HG02798 (cell line): ENCODE measurements around the gene HAS3.
"Not testable (repeated sequence)": the region's sequence is repeated elsewhere in the genome, so short reads cannot be mapped to it uniquely, and the experiment has no call there.

Experiments
- ATAC-seq: cut with Tn5 transposase; IDR thresholded peaks from one replicate; pipeline ENCODE4 v1.9.1; 2021; ENCODE audit warnings: mild to moderate bottlenecking; ENCODE audit not compliant: unreplicated experiment, poor library complexity

The HAS3 gene

DNA sequence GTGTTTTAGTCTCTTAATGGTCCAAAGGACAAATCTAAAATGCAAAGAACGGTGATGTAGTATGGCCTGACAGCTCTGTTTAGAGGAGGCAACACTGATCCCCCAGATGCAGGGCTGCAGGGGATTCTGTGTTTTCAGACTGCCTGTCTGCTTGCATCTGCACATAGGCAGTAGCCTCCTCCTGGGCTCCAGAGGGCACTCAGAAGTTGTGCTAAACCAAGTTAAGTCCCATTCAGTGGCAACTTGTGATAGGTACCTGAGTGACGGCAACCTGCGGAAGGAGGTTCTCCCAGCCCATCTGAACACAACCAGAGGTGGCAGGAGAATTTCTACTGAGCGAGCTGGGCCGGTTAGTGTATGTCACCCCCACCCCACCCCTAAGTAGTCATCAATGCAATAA lies 9.9 kb downstream of the HAS3 start:
- no peak for ATAC-seq

DNA sequence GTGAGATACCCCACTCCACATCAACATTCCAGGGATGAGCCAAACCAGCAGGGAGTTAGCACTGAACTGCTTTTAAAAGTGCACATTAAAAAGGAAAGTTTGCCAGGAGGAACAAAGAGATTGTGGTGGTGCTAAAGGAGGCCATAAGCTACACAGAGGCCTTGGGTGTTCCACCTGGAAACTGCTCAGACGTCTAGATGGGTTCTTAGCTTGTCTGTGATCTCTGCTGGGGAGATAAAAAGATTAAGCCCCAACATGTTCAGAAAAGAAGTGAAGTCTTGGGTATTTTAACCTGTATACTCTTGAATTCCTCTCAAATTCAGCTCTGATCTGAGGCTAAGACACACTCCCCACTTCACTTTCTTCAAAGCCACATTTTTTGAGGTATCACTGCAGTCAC lies 10.4 kb downstream of the HAS3 start:
- ATAC-seq = no peak

DNA sequence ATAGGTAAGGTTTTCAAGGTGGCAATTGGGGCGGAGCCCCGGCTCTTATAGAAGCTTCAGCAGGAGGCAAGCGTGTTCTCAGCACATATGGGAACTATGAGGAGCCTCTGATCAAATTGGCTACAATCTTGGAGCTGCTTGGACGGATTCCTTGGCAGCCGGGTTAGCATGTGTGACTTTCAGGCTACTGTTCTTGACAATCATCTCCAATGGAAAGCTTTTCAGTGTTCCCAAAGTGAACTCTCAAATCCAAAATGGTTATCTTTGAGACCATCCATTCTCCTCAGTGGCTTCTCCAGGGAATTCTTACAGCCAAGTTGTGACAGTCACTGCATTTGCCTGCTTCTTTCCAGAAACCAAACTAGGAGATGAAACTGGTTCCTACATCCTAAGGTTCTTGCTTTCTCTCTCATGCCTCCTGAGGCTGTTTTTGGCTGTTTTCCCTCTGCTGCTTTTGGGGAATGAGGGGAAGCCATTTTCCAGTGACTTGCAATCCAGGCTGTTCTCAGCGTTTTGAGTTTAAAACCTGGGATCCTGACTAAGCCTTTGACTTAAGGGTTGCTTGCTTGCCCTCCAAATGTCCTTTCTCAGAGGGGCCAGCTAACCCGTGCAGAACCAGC lies 10.9 kb downstream of the HAS3 start:
- no peak for ATAC-seq

DNA sequence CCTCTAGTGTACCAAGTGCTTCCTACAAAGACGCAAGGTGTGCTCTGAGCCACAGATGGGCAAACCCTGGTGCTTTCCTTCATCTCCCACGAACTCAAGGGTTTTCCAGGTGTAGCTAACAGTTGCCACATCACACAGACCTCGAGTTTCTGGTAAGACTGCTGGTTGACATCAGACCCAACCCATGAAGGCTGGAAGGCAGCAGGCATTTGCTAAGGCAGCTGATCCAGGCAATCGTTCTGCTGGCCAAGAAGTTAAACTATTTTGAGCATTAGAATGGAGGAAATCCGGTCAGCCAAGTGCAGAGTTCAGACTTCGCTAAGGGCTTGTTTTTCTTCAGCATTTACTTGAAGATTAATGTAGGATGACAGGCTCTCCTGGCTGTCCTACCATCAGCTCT lies 11.5 kb downstream of the HAS3 start:
- ATAC-seq = no peak

DNA sequence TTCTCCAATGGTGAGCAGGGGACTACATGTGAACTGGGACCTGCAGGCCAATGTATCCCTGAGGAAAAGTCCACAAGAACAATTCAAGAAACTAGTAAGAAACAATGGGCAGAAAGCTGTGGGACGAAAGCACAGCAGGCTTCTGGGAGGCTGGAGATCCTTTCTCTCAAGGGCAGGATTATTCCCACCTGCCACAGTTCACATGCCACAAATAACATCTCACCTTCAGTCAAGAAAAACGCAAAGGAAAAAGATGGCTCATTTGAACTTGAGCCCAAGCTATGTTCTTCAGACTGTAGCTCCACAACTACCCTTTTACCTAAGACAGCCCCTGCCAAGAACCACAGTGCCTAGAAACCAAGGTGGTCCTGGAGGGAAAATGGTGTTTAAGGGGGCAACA lies 13.0 kb downstream of the HAS3 start:
- ATAC-seq = no peak

DNA sequence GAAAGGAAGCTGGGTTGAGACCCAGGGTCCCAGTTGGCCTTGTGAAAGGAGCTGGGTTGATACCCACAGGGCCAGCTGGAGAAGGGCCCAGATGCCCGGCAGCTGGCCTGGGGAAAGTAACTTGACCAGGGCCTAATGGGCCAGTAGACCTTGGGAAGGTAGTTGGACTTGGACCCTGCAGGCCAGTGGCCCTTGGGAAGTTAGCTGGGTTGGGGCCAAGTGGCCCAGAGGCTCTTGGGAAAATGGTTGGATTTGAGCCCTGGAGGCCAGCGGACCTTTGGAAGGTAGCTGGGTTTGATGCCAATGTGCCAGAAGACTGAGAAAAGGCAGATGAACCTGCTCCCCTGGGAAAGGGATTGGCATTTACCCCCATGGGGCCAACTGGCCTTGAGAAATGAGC lies 13.5 kb downstream of the HAS3 start:
- no peak for ATAC-seq

DNA sequence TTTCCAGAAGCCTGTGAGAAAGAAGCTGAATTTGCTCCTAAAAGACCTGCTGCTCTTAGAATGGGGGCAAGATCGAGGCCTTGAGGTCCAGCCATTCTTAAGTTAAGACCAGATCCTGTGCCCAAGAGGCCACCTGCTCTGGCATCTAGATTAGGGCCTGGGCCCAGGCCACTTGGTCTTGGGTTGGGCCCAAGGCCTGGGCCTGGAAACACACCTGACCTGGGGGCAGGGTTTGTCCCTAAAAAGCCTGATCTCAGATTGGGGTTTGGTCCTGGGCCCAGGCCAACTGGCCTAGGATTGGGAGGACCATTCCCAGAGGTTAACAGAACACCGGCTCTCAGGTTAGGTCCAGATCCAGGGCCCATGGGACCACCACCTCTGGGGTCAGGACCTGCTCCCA lies 14.1 kb downstream of the HAS3 start:
- no peak for ATAC-seq

DNA sequence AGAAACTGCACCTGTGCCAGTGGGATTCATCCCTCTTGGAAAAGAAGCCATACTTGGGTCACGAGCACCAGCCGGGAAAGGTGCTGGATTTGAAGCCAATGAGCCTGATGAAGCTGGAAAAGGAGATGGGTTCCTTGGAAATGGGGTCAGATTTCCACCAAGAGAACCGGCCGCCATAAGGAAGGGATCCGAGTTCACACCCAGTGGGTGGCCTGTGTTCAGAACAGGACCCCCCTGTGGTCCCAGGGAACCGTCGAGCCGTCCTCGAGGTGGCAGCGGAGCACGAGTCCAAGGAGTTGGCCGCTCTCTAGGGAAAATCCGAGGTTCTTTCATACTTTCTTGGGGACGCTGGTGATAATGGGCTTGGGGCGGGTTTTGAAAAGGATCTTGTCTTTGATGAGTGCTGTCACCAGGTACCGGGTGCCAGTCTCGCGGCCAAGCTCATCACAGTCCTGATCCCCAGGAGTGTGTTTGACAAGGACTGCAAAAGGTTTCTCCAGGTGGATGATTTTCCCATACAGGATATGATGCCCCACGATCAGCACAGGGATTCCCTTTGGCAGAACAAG lies 14.7 kb downstream of the HAS3 start:
- no peak for ATAC-seq

DNA sequence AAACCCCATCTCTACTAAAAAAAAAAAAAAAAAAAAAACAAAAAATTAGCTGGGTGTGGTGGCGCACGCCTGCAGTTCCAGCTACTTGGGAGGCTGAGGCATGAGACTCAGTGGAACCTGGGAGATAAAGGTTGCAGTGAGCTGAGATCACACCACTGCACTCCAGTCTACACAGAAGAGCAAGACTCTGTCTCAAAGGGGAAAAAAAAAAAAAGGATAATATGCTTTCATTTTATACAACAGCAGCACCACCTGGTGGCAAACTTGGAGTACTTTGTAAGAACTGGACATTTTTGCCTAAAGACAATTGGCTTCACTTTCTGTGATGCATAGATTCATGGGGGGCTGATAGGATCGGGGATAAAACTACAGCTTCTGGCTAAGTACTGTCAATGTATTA lies 18.5 kb downstream of the HAS3 start:
- no peak for ATAC-seq

DNA sequence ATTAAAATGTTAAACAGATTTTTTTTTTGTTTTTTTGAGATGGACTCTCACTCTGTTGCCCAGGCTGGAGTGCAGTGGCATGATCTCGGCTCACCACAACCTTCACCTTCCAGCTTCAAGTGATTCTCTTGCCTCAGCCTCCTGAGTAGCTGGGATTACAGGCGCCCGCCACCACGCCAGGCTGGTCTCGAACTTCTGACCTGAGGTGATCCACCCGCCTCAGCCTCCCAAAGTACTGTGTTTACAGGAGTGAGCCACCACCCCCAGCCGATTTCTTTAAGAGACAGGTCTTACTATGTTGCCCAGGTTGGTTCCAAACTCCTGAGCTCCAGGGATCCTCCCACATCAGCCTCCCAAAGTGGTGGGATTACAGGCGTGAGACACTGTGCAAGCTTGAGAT lies 19.0 kb downstream of the HAS3 start:
- not testable (repeated sequence) for ATAC-seq

DNA sequence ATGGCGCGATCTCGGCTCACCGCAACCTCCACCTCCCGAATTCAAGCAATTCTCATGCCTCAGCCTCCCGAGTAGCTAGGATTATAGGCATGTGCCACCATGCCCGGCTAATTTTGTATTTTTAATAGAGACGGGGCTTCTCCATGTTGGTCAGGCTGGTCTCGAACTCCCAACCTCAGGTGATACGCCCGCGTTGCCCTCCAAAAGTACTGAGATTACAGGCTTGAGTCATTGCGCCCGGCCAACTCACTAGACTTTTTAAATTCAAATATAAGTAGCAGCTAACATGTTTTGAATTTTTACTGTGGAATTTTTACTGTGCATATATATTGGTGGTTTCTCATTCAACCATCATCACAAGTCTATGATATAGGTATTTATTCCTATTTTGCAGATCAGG lies 19.5 kb downstream of the HAS3 start:
- not testable (repeated sequence) for ATAC-seq

DNA sequence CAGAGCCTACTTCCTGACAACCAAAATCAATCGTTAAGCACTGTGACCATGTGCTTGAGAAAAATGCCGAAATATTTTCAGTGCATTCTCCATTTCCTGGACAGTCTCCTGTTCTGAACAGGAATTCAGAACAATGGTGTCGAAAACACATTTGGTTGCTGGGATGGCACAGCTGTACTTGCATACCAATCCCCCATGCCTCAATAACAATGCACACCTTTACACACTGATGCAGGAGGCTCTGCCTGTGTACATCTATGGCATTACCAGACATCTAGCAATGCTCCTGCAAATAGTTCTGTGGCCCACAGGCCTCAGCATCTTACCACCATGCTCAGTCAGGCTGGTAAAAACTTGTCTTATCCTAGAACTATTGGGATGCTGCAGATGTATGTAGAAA lies 20.8 kb downstream of the HAS3 start:
- ATAC-seq = no peak

DNA sequence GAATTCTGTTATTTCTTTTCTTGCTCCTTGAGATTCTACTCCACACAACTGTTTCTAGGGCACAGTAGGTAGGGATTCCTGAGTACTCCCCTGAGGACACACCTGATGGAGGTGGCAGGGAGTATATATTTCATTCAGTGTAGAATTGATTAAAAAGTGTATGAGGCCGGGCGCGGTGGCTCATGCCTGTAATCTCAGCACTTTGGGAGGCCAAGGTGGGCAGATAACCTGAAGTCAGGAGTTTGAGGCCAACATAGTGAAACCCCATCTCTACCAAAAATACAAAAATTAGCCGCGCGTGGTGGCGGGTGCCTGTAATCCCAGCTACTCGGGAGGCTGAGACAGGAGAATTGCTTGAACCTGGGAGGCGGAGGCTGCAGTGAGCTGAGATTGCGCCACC lies 21.3 kb downstream of the HAS3 start:
- ATAC-seq = not testable (repeated sequence)

DNA sequence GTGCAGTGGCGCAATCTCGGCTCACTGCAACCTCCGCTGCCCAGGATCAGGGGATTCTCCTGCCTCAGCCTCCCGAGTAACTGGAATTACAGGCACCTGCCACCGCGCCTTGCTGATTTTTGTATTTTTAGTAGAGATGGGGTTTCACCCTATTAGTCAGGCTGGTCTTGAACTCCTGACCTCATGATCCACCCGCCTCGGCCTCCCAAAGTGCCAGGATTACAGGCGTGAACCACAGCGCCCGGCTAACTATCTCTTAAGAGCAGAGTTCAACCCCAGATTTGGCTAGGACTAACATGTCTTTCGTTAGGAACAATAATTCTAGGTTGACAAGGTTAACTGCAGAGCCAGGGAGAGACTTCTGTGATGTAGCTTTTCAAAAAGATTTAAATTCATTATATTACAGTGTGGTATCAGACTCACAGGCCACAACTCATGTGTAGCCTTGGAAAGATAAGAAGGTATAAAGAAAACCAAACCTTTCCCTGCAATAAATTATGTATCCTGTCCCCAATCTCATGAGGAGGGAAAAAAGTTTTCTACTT lies 22.6 kb downstream of the HAS3 start:
- no peak for ATAC-seq

DNA sequence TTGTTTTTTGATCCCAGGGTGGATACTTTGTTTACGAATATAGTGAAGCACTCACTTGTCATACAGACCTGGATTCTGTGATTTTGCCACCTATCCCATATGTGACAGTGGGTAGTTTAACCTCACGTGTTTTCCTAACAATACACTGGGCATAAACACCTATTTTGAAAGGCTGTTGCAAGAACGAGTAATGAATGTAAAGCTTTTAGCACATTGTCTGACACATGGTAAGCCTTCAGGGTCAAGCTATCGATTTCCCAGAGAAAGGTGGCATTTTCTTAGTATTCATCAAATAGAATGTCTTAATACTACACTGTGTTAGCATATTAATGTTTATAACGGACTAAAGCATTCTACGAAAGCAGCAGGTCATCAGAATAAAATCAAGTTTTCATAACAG lies 25.0 kb downstream of the HAS3 start:
- no peak for ATAC-seq

DNA sequence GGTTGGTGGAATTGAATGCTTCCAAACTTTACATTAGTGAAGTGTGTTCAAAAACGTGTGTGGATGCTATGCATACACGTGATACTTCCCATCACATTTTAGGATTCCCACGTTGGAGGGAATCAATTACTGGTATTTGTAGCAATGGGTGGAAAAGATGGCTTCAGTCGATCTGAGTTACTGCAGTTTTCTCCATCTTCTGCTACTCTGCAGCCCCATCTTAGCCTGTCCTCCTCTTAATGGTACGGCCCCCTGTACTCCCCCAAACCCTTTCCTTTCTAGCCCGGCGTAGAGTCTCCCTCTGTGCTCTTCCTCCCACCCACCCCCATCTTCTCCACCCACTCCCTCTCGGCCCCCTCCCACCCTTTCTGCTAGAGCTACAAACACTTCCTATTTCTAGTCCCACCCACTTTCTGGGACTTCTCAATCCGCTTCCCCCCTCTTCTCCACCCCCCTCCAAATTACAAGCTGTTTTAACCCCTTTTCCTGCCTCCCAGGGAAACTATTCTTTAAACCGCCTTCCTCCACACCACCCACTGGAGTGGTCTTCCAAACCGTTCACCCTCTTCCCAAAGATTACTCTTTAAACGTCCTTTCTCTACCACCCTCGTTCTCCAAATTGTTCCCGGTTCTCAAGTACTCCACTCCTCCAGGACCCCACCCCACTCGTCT lies 25.9 kb downstream of the HAS3 start:
- no peak for ATAC-seq

DNA sequence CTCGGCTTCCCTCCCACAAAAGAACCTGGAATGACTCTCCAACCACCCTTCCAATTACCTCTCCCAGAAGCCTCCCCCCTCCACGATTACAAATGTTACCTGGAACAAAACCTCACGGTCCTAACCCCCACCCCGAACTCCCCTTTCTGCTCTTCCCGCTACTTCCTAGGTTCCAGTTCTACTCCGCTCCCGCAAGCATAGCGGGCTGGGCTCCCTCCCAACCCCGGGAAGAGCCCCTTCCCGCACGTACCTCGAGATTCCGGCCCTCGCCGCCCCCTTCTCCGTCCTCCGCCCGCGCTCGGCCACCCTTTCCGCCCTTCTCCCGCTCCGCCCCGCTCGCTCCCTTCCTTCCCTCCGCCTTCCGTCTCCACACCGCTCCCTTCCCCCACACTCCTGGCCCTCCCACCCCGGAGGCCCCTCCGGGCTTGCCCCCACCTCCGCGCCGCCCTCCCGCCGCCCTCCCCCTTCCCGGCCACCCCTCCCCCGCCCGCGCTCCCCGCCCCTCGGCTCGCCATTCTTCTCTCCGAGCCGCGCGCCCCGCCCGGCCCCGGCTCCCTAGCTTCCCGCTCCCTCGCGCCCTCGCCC lies 26.5 kb downstream of the HAS3 start:
- ATAC-seq = peak; percentile 50

DNA sequence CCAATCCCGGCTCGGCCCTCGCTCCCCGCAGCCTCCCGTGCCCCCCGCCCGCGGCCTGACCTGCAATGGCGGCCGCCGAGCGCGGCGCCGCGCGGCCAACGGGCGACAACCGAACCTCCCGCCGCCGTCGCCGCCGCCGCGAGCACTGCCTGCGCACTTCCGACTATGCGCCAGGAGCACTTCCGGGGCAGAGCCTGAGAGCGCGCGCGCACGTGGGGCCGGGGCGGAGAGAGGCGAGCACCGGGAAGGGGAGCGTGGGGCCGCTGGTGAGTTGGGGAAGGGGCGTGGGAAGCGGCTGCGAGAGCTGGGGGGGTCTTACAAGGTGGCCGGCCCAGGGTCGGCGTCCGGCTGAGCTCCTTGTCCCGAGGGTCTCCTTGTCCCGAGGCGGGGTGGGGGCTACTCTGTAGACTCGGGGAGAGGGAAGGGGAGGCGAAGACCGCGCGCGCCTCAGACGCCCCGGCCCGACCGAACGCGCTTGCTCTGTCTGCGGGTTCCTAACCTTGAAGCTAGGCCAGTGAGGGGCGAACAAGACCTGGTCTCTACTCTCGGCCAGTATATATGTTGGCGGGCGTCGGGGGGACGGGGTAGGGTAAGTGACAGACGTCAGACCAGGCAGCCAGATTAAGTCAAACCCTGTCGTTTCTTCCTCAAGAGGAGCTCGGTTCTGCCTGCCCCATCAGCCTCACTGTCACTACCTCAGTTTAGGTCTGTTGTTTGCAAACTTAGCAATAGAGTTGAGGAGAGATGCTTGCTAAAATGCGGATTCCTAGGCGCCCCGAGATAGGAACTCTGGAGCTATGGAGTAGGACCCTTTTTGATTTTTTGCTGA lies 27.2 kb downstream of the HAS3 start, which contains the start of the genes CHTF8 and UTP4:
Gene CHTF8 (minus strand): TSS at position 165 of the 829 bp plus-strand sequence. CDS start 11,130 bp downstream, outside the sequence.
Gene UTP4 (plus strand): TSS at position 226 of the 829 bp plus-strand sequence. CDS start 811 bp downstream, outside the sequence.
- ATAC-seq = peak; percentile 93

DNA sequence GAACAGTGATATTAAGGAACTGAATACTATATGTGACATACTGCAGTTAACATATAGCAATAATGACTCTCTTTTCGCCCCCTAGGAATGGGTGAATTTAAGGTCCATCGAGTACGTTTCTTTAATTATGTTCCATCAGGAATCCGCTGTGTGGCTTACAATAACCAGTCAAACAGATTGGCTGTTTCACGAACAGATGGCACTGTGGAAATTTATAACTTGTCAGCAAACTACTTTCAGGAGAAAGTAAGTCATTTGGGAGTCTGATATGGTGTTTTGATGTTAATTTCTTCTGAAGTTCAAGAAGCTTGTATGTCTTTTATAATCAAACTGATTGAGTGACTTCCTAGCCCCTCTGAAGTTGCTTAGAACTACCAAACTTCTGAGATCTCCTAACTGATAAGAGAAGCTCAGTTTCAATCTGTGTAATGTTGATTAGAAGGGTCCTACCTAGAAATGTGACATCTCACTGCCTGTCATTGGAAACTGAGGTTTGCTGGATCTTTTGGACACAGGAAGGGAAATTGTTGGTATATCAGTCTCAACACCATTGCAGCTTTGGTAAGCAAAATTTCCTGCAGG lies 28.0 kb downstream of the HAS3 start:
- ATAC-seq = no peak

DNA sequence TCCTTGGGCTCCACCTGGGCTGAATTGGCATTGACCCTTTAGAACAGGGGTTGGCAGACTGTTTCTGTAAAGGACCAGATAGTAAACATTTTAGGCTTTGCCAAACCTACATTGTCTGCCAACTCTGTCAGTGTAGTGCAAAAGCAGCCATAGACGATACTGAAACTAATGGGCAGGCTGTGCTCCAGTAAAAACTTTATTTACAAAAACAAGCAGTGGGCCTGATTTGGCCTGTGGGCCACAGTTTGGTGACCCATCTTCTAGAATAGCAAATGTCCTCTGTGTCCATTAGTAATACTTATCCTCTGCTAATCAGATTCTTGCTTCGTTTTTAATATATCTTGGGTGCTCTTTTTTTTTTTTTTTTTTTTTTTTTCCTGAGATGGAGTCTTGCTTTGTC lies 33.2 kb downstream of the HAS3 start:
- ATAC-seq = no peak
